Spleen (tissue), 7 donors: ENCODE measurements around the gene FGD5.

Experiments used
- CTCF ChIP-seq, 11 experiments: fragments of 200-600 bp in 7 of 11; fragments of 450-650 bp in 4 of 11; sonication (generic) in 4 of 11; IDR thresholded peaks in 8 of 11; conservative IDR thresholded peaks in 3 of 11; 1 replicate in 7 of 11; 2 replicates in 4 of 11; pipeline versions ENCODE4 v1.4.0 to v1.8.0; 2016 to 2021; ENCODE audit warnings: antibody characterized with exemption in 11 of 11, inconsistent platforms in 4 of 11, mild to moderate bottlenecking in 1 of 11
- POLR2A ChIP-seq, 3 donors: fragments of 450-650 bp; IDR thresholded peaks; one replicate each; pipeline ENCODE4 v1.5.1; 2017; ENCODE audit warnings: antibody characterized with exemption in 3 of 3, mild to moderate bottlenecking in 1 of 3
- donor health status: DM: no; HTN: no; CAD: no; lungs with moderate emphysema.
- donor health status: DM: no; HTN: no; CAD: no.
- donor health status: DM: no; HTN: no; CAD: no.

GRCh38 chr3:14906355-14906971 is 87.7 kb downstream of the FGD5 start:
- no peak for TF ChIP-seq CTCF (IDR thresholded peaks at IDR 0.05 in 8 of 11, conservative IDR thresholded peaks at IDR 0.05 in 3 of 11)
- no peak for TF ChIP-seq POLR2A (IDR thresholded peaks at IDR 0.05)
